Loucy (cell line): ENCODE measurements around the gene HHATL.

Experiments
- H2AFZ ChIP-seq: fragments of 200-600 bp; sonication (generic); 2 replicates; pipeline ENCODE4 v1.6.0; 2016; ENCODE audit warnings: antibody characterized with exemption, mild to moderate bottlenecking, low read length, moderate library complexity
- H3F3A ChIP-seq: fragments of 200-600 bp; 2 replicates; pipeline ENCODE4 v1.6.0; 2016; ENCODE audit warnings: antibody characterized with exemption, low read depth, mild to moderate bottlenecking
- H3K27me3 ChIP-seq: fragments of 200-600 bp; sonication (generic); 2 replicates; pipeline ENCODE4 v1.6.1; 2014; ENCODE audit warnings: low read length, mild to moderate bottlenecking; ENCODE audit not compliant: insufficient read depth, poor library complexity, severe bottlenecking
- H3K36me3 ChIP-seq: fragments of 200-600 bp; sonication (generic); 2 replicates; pipeline ENCODE4 v1.6.1; 2016; ENCODE audit warnings: low read length; ENCODE audit not compliant: insufficient read depth
- H3K4me1 ChIP-seq: fragments of 200-600 bp; sonication (generic); 2 replicates; pipeline ENCODE4 v1.5.1; 2014; ENCODE audit warnings: low read length, mild to moderate bottlenecking; ENCODE audit not compliant: insufficient read depth, poor library complexity, severe bottlenecking
- H3K4me2 ChIP-seq: fragments of 200-600 bp; sonication (generic); 2 replicates; pipeline ENCODE4 v1.6.0; 2014; ENCODE audit warnings: antibody characterized with exemption, low read length, low read depth, mild to moderate bottlenecking; ENCODE audit not compliant: poor library complexity, severe bottlenecking
- H3K4me3 ChIP-seq: fragments of 200-600 bp; sonication (generic); 2 replicates; pipeline ENCODE4 v1.5.1; 2014; ENCODE audit warnings: low read length, mild to moderate bottlenecking, mixed read lengths; ENCODE audit not compliant: poor library complexity, severe bottlenecking
- H3K79me2 ChIP-seq: fragments of 200-600 bp; sonication (generic); 2 replicates; pipeline ENCODE4 v1.6.1; 2014; ENCODE audit warnings: low read length; ENCODE audit not compliant: insufficient read depth
- H3K9ac ChIP-seq: fragments of 200-600 bp; sonication (generic); 2 replicates; pipeline ENCODE4 v1.6.0; 2014; ENCODE audit warnings: mild to moderate bottlenecking, low read depth, low read length, moderate library complexity; ENCODE audit not compliant: poor library complexity, severe bottlenecking
- H3K9me2 ChIP-seq: fragments of 200-600 bp; sonication (generic); replicated peaks from 2 replicates; pipeline ENCODE4 v1.6.1; 2016; ENCODE audit warnings: low read depth, low read length, mixed read lengths
- H3K9me3 ChIP-seq: fragments of 200-600 bp; sonication (generic); 2 replicates; pipeline ENCODE4 v1.6.1; 2014; ENCODE audit warnings: mild to moderate bottlenecking, antibody characterized with exemption, low read length, low read depth; ENCODE audit not compliant: insufficient read depth
- H4K20me1 ChIP-seq: fragments of 200-600 bp; sonication (generic); 2 replicates; pipeline ENCODE4 v1.6.0; 2014; ENCODE audit warnings: antibody characterized with exemption, low read length, mild to moderate bottlenecking; ENCODE audit not compliant: insufficient read depth, poor library complexity, severe bottlenecking
- EZH2phosphoT487 ChIP-seq: fragments of 200-600 bp; IDR thresholded peaks from 2 replicates; pipeline ENCODE4 v1.6.1; 2018; ENCODE audit warnings: antibody characterized with exemption, mild to moderate bottlenecking, moderate library complexity, borderline replicate concordance
- TF ChIP-seq, protein P1 (sequence below): fragments of 200-600 bp; sonication (generic); conservative IDR thresholded peaks from 2 replicates; pipeline ENCODE4 v1.5.1; 2014; ENCODE audit warnings: mild to moderate bottlenecking, antibody characterized with exemption, low read length

HHATL gene

DNA sequence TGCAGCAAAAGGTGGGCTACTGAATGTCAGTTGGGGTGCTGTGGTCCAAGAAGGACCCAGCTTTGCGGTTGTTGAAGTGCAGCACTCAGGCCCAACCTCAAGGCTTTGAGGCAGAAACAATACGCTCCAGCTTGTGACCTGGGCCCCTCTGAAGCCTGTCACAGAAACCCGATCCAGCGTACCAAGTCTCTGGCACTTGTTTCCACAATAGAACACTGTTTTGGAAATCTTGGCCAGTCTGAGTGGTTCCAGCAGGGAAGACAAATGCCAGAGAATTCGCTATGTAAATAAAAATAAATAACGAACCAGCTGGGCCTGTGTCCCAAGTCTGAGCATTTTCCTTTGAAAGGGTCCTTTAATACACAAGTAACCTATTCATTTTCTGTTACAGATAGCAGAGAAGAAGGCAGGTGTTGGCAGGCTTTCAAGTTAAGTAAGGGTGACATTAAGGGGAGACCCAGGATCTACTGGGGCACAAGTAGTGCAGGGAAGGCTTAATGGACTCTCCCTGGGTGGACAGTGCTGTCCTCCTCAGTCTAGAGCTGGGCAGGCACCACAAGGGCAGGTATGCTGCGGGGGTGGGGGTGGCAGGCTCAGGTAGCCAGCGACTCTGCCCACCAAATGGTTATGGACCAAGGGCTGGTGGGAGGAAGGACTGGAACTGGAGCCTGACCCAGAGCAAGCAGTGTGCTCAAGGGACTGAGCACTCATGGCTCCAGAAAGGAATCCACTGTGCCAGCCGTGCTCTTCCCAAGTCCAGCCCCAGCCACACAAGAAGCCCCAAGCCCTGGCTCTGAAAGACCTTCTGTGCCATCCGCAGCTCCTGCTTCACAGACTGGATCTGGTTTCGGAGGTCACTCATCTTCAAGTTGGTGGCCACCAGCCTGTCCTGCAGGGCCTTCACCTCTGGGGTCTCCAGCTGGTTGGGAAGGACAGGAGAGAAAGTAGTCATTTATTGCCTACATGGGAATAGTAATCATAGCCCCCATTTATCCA lies 44.2 kb upstream of the HHATL start:
- Histone ChIP-seq H3K4me1 (no peaks in the 10 kb centered on the region), H3K4me2 (no peak overlapping the region)

DNA sequence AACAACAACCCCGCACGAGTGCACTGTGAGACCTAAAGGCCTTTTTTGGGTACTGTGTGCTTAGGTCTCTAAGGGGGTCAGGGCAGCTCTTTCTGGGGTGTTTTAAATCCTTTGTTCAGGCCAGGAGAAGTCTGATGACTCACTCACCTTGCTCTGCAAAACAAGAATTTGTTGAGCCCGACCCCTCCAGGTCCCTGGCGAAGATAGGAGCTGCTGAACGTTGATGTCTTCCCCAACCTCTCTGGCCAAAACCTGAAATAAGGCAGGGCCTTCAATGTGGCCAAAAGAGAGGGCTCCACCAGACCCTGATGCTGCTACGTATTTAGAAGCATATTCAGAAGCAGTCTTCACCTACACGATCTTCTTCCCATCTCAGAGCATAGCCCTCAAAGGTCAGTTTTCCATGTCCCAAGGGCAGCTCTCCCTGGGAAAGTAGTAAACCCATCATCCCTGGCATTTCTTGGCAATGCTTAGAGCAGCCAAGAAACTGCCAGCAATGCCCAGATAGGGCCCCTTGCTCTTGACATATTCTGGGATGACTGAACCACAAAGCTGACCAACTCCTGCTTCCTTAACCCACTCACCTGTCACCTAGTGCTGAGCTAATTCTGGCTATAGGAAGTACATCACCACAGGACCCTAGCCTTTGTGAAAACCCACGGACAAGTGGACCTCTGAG lies 43.3 kb upstream of the HHATL start:
- Histone ChIP-seq H3K36me3 (no peaks in the 10 kb centered on the region), H3K9ac (no peak overlapping the region), H3F3A (no peaks in the 10 kb centered on the region), H3K4me2 (no peak overlapping the region), H3K4me1 (no peaks in the 10 kb centered on the region), H4K20me1 (no peaks in the 10 kb centered on the region), H2AFZ (no peak overlapping the region), H3K9me2 (no peaks in the 10 kb centered on the region), H3K9me3 (no peaks in the 10 kb centered on the region), H3K27me3 (no peaks in the 10 kb centered on the region), H3K4me3 (no peak overlapping the region), H3K79me2 (no peaks in the 10 kb centered on the region)
- TF ChIP-seq EZH2phosphoT487 = no peak
- TF ChIP-seq, protein P1, sequence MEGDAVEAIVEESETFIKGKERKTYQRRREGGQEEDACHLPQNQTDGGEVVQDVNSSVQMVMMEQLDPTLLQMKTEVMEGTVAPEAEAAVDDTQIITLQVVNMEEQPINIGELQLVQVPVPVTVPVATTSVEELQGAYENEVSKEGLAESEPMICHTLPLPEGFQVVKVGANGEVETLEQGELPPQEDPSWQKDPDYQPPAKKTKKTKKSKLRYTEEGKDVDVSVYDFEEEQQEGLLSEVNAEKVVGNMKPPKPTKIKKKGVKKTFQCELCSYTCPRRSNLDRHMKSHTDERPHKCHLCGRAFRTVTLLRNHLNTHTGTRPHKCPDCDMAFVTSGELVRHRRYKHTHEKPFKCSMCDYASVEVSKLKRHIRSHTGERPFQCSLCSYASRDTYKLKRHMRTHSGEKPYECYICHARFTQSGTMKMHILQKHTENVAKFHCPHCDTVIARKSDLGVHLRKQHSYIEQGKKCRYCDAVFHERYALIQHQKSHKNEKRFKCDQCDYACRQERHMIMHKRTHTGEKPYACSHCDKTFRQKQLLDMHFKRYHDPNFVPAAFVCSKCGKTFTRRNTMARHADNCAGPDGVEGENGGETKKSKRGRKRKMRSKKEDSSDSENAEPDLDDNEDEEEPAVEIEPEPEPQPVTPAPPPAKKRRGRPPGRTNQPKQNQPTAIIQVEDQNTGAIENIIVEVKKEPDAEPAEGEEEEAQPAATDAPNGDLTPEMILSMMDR = no peak

More for the DNA sequence above, 44.2 kb upstream of the HHATL start:
- no peak overlapping the region for H3K4me3 ChIP-seq
- no peaks in the 10 kb centered on the region for H3K27me3 ChIP-seq
- H4K20me1 ChIP-seq = no peaks in the 10 kb centered on the region
- H3K9me2 ChIP-seq = no peaks in the 10 kb centered on the region
- no peaks in the 10 kb centered on the region for H3K36me3 ChIP-seq
- H3F3A ChIP-seq = no peaks in the 10 kb centered on the region
- TF ChIP-seq, protein P1 = no peak
- no peak for TF ChIP-seq EZH2phosphoT487
- no peaks in the 10 kb centered on the region for H3K79me2 ChIP-seq
- H3K9me3 ChIP-seq = no peaks in the 10 kb centered on the region
- no peak overlapping the region for H2AFZ ChIP-seq
- no peak overlapping the region for H3K9ac ChIP-seq

DNA sequence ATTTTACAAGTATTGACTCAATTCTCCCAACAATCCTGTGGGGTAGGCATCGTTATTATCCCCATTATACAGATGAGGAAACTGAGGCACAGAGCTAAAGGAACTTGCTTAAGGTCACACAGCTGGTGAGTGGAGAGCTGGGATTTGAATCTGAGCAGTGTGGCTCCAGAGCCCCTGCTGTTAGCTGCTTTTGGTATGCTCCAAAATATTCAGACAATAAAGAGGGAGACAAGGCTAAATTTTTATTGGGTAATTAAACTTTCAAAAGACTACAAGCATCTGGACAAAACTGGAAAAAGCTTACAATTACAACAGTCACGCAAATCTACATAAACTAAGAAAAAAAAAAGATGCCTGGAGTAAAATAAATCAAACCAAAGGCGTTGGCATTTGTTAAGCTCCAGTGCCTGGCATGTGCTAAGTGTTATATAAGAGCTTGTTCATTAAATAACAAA lies 42.7 kb upstream of the HHATL start:
- Histone ChIP-seq H3K27me3 (no peaks in the 10 kb centered on the region), H3K4me1 (no peaks in the 10 kb centered on the region), H4K20me1 (no peaks in the 10 kb centered on the region), H3K9ac (no peak overlapping the region), H3K79me2 (no peaks in the 10 kb centered on the region), H3K4me2 (no peak overlapping the region), H3K36me3 (no peaks in the 10 kb centered on the region), H3K9me2 (no peaks in the 10 kb centered on the region), H3K9me3 (no peaks in the 10 kb centered on the region), H3K4me3 (no peak overlapping the region), H3F3A (no peaks in the 10 kb centered on the region), H2AFZ (no peak overlapping the region)
- TF ChIP-seq, protein P1 = no peak
- TF ChIP-seq EZH2phosphoT487 = no peak
